SK-MEL-5 (cell line): ENCODE measurements around the gene LBX2. TPM values are rescaled to one million over a fixed set of nuclear protein-coding genes. Genes with fewer than 3 reads are reported as not detected.

ENCODE experiments used
- DNase-seq: peaks from one replicate; pipeline ENCODE4 v3.0.0-alpha.2; 2016; ENCODE audit warnings: low read depth, low spot score
- in situ Hi-C: cut with HindIII; loops from 2 replicates; pipeline ENCODE4 v1.10.0; 2016; ENCODE audit warnings: low sequenced_read_pairs, high pct_unique_total_duplicates, low pct_unique_long_range_greater_than_20kb
- total RNA-seq: library from RNA; depleted of rRNA; stranded (reverse); fragments of >200 nt; shearing (Covaris generic); gene quantifications from 2 replicates; pipeline ENCODE4 v1.2.3, GENCODE V29; 2014; rRNA removed

LBX2 gene
- total RNA-seq, 1 experiment from 2014 or later: 7.7 TPM

- DNase-seq: no peak
- in situ Hi-C loops: no loop called here
Measured at GRCh38 chr2:74450570-74451190, 48.7 kb downstream of the LBX2 start.

GRCh38 chr2:74448771-74449170 is 50.6 kb downstream of the LBX2 start:
- no peak for DNase-seq
- in situ Hi-C loops: no loop called here

Other genes with a start within 250 kb of the LBX2 start
- 0.29 and 0.63 TPM in 2 replicates for gene SLC4A5, start 156.2 kb downstream of the LBX2 start, total RNA-seq
- 136 and 139 TPM in 2 replicates for gene DCTN1, start 119.3 kb downstream of the LBX2 start, total RNA-seq
- gene C2orf81, start 78.0 kb downstream of the LBX2 start, total RNA-seq: 0.53 and 0.85 TPM in 2 replicates
- 26.9 and 27.7 TPM in 2 replicates for gene WDR54, start 77.9 kb downstream of the LBX2 start, total RNA-seq
- 56.1 and 59.5 TPM in 2 replicates for gene RTKN, start 57.7 kb downstream of the LBX2 start, total RNA-seq
- 21.6 and 23.6 TPM in 2 replicates for gene INO80B, start 44.5 kb downstream of the LBX2 start, total RNA-seq
- 45.9 and 52.1 TPM in 2 replicates for gene WBP1, start 41.2 kb downstream of the LBX2 start, total RNA-seq
- 68.8 and 73.1 TPM in 2 replicates for gene MOGS, start 34.2 kb downstream of the LBX2 start, total RNA-seq
- 55.9 and 66.3 TPM in 2 replicates for gene MRPL53, start 26.9 kb downstream of the LBX2 start, total RNA-seq
- 10.9 and 13.9 TPM in 2 replicates for gene CCDC142, start 16.6 kb downstream of the LBX2 start, total RNA-seq
- 16.5 and 17.6 TPM in 2 replicates for gene TTC31, start 16.5 kb downstream of the LBX2 start, total RNA-seq
- 72.8 and 72.9 TPM in 2 replicates for gene PCGF1, start 8.1 kb upstream of the LBX2 start, total RNA-seq
- gene TLX2, start 14.8 kb upstream of the LBX2 start, total RNA-seq: 0.16 and 0.55 TPM in 2 replicates
- gene DQX1, start 26.6 kb upstream of the LBX2 start, total RNA-seq: 0.16 and 0.21 TPM in 2 replicates
- 366 and 433 TPM in 2 replicates for gene AUP1, start 30.1 kb upstream of the LBX2 start, total RNA-seq
- 99.6 and 106 TPM in 2 replicates for gene HTRA2, start 30.3 kb upstream of the LBX2 start, total RNA-seq
- 29.6 and 30.4 TPM in 2 replicates for gene LOXL3, start 54.3 kb upstream of the LBX2 start, total RNA-seq
- 3.5 and 3.9 TPM in 2 replicates for gene DOK1, start 55.1 kb upstream of the LBX2 start, total RNA-seq
- gene M1AP, start 148.7 kb upstream of the LBX2 start, total RNA-seq: 0.08 and 0.21 TPM in 2 replicates
- gene SEMA4F, start 154.6 kb upstream of the LBX2 start, total RNA-seq: 15.1 and 16.3 TPM in 2 replicates